Neural crest cell (in vitro differentiated cells): ENCODE measurements around the gene DLG5. TPM values are rescaled to one million over a fixed set of nuclear protein-coding genes. Genes with fewer than 3 reads are reported as not detected.

Experiments
- DNase-seq: peaks from one replicate; pipeline ENCODE4 v3.0.0; 2021; ENCODE audit warnings: low read depth, mixed read lengths, low spot score
- H3K27ac Mint-ChIP-seq: one replicate; pipeline ENCODE4 v1.8.0; 2021; ENCODE audit warnings: mild to moderate bottlenecking, mixed read lengths; ENCODE audit not compliant: unreplicated experiment
- H3K27me3 Mint-ChIP-seq: 2 replicates; pipeline ENCODE4 v1.8.0; 2021; ENCODE audit warnings: low read depth, mild to moderate bottlenecking, mixed read lengths
- H3K36me3 Mint-ChIP-seq: 2 replicates; pipeline ENCODE4 v1.8.0; 2021; ENCODE audit warnings: low read depth, mild to moderate bottlenecking, mixed read lengths
- H3K4me1 Mint-ChIP-seq: 2 replicates; pipeline ENCODE4 v1.8.0; 2021; ENCODE audit warnings: mixed read lengths
- H3K4me3 Mint-ChIP-seq: one replicate; pipeline ENCODE4 v1.8.0; 2021; ENCODE audit warnings: mild to moderate bottlenecking, mixed read lengths
- H3K9me3 Mint-ChIP-seq: 2 replicates; pipeline ENCODE4 v1.8.0; 2021; ENCODE audit warnings: mixed read lengths
- total RNA-seq: library from RNA; stranded (reverse); gene quantifications from 2 replicates; pipeline ENCODE4 v1.2.1, GENCODE V29; 2021
- TF ChIP-seq, protein P1 (sequence below): fragments of 200-600 bp; sonication (generic); conservative IDR thresholded peaks from 2 replicates; pipeline ENCODE4 v1.5.0; 2021; ENCODE audit warnings: antibody characterized with exemption, mild to moderate bottlenecking

The DLG5 gene
- total RNA-seq, 1 donor from 2014 or later, result 87.3 TPM

GRCh38 chr10:77919713-77920108 is 6.8 kb downstream of the DLG5 start:
- Mint-ChIP-seq H3K36me3 (peaks cover 7% of the 10 kb centered on the region), H3K4me3 (no peak overlapping the region), H3K4me1 (peaks cover 47% of the 10 kb centered on the region), H3K27ac (no peak overlapping the region), H3K9me3 (no peaks in the 10 kb centered on the region), H3K27me3 (no peaks in the 10 kb centered on the region)
- no peak for DNase-seq
- TF ChIP-seq, protein P1, sequence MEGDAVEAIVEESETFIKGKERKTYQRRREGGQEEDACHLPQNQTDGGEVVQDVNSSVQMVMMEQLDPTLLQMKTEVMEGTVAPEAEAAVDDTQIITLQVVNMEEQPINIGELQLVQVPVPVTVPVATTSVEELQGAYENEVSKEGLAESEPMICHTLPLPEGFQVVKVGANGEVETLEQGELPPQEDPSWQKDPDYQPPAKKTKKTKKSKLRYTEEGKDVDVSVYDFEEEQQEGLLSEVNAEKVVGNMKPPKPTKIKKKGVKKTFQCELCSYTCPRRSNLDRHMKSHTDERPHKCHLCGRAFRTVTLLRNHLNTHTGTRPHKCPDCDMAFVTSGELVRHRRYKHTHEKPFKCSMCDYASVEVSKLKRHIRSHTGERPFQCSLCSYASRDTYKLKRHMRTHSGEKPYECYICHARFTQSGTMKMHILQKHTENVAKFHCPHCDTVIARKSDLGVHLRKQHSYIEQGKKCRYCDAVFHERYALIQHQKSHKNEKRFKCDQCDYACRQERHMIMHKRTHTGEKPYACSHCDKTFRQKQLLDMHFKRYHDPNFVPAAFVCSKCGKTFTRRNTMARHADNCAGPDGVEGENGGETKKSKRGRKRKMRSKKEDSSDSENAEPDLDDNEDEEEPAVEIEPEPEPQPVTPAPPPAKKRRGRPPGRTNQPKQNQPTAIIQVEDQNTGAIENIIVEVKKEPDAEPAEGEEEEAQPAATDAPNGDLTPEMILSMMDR, result no peak

DNA sequence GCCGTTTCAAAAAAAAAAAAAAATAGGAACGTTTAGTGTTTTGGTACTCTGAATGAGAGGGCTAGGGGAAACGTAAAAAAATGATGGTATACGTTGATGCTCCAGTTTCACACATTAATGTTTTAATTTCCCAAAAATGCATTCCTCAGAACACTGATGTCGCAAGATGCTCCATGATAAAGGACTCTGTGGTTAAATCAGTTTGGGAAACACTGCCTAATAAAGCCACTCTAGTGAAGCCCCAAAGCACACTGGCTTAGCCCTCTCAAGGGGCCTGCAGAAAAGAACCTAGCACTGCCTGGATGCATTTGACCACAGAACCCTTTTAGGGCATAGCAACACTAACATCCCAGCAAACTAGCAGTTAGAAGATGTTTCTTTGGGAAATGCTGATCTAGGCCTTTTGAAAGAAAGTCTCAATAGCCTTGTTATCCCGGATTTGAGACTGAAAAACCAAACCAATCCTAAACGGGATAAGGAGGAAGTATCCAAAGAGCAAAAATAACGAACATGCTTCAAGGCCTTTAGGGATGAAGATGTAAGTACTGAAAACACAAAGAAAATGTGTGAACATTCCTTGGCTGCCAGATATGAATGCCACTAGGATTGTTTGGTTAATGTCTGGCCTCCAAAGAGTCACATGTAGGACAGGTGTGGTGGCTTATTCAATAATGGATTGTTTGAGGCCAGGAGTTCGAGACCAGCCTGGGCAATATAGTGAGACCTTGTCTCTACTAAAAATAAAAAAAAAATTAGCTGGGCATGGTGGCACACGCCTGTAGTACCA is 11.0 kb downstream of the DLG5 start:
- Mint-ChIP-seq H3K36me3 (peaks cover 5% of the 10 kb centered on the region), H3K27me3 (no peaks in the 10 kb centered on the region), H3K4me3 (no peak overlapping the region), H3K9me3 (no peaks in the 10 kb centered on the region), H3K27ac (no peak overlapping the region), H3K4me1 (peaks cover 28% of the 10 kb centered on the region)
- DNase-seq, result no peak
- TF ChIP-seq, protein P1, result no peak

- Mint-ChIP-seq H3K27me3 (no peaks in the 10 kb centered on the region), H3K9me3 (no peaks in the 10 kb centered on the region), H3K4me1 (peaks cover 34% of the 10 kb centered on the region), H3K36me3 (peaks cover 5% of the 10 kb centered on the region), H3K4me3 (no peak overlapping the region), H3K27ac (no peak overlapping the region)
- DNase-seq, result no peak
- TF ChIP-seq, protein P1, result no peak
Measured at GRCh38 chr10:77913090-77913489, 13.5 kb downstream of the DLG5 start.

DNA sequence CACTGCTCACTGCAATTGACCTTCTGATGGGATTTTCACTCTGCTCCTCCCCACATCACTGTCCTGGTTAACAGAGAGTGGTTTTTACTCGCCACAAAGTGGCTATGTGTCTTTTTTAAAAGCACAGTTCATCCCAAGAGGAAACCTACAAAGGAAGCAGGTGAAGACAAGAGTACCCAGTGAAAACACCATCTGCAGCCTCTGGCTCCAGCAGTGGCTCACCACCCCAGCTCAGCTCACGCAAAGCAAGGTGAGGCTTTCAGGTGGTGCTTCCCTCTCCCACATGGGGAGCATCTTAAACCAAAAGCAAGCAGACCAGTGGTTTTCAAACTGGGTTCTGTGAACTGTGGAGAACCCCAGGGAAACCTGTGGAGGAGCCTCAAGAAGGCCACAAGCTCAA is 14.0 kb downstream of the DLG5 start:
- peaks cover 4% of the 10 kb centered on the region for H3K36me3 Mint-ChIP-seq
- H3K27ac Mint-ChIP-seq, result no peak overlapping the region
- H3K9me3 Mint-ChIP-seq, result no peaks in the 10 kb centered on the region
- DNase-seq, result no peak
- H3K27me3 Mint-ChIP-seq, result no peaks in the 10 kb centered on the region
- TF ChIP-seq, protein P1, result no peak
- no peak overlapping the region for H3K4me3 Mint-ChIP-seq
- peaks cover 34% of the 10 kb centered on the region for H3K4me1 Mint-ChIP-seq

DNA sequence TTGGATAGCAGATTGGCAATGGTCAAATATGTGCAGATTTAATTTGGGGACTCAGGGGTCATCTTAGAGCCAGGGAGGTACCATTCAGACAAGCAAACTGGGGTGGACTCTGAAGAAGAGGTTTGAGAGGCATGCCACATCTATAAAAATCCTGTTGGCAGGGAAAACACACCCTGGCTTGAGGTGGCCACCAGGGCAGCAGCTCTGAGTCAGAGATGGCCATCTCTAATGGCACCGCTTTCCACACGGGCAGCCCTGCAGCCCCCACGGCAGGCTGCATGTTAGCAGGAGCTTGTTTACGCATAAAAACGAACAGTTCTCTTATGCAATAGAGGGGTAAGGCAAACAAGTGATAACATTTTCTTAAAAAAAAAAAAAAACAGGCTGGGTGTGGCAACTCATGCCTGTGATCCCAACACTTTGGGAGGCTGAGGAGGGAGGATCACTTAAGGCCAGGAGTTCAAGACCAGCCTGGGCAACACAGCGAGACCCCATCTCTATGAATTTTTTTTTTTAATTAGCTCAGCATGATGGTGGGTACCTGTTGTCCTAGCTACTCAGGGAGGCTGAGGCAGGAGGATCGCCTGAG is 14.9 kb downstream of the DLG5 start:
- no peak for DNase-seq
- Mint-ChIP-seq H3K27ac (peak overlapping the region; percentile 68), H3K4me3 (no peak overlapping the region), H3K27me3 (no peaks in the 10 kb centered on the region), H3K36me3 (no peaks in the 10 kb centered on the region), H3K4me1 (peaks cover 37% of the 10 kb centered on the region), H3K9me3 (no peaks in the 10 kb centered on the region)
- TF ChIP-seq, protein P1, result no peak
